HCT116 (cell line): Measurements from ENCODE around the gene RPS29. TPM values are rescaled to one million over a fixed set of nuclear protein-coding genes. Genes with fewer than 3 reads are reported as not detected.

Source experiments
- ATAC-seq: fragments of 200-7000 bp; cut with Tn5 transposase; 2 replicates; pipeline ENCODE4 v1.9.1; 2020; ENCODE audit warnings: mild to moderate bottlenecking, moderate library complexity
- BruUV-seq: library from RNA; stranded (reverse); fragments of 400-500 nt; replicated peaks from 2 replicates; lab custom pipeline; 2021; lab: Mats Ljungman, UMichigan
- CTCF ChIA-PET: fragments of 300-600 bp; sonication (Branson Sonifier 250); formaldehyde crosslinking; loops from one replicate; lab custom pipeline; 2021; ENCODE audit warnings: antibody characterized with exemption; lab: Charles Lee
- POLR2A ChIA-PET: fragments of 300-600, 350-600 bp; sonication (Branson Sonifier 250); formaldehyde crosslinking; loops from one replicate; lab custom pipeline; 2021; ENCODE audit warnings: antibody characterized with exemption; lab: Charles Lee
- RAD21 ChIA-PET, 2 experiments: fragments of 300-600 bp; sonication (Branson Sonifier 250); formaldehyde crosslinking; loops; one replicate each; lab custom pipeline; 2023; ENCODE audit warnings: low total read pairs in 2 of 2; ENCODE audit not compliant: uncharacterized antibody in 2 of 2, unreplicated experiment in 2 of 2, low non-redundant PET in 1 of 2; lab: Charles Lee
- DNase-seq: peaks from one replicate; pipeline ENCODE4 v3.0.0-alpha.2; 2010; ENCODE audit warnings: low read depth, low spot score
- H2AFZ ChIP-seq: fragments of 200-600 bp; shearing (Covaris generic), sonication (generic); 2 replicates; pipeline ENCODE4 v1.6.1; 2017; ENCODE audit warnings: low read depth, mixed run types, mixed read lengths, antibody characterized with exemption, low read length; ENCODE audit not compliant: poor library complexity, severe bottlenecking
- H3K27ac ChIP-seq: 2 replicates; pipeline ENCODE4 v1.5.1; 2012; ENCODE audit warnings: low read depth, low read length
- H3K27me3 ChIP-seq: fragments of 200-600 bp; sonication (generic); 2 replicates; pipeline ENCODE4 v1.6.1; 2016; ENCODE audit warnings: mixed run types, low read length, mixed read lengths; ENCODE audit not compliant: insufficient read depth
- H3K36me3 ChIP-seq, 2 experiments: fragments of 200-500 bp in 1 of 2; fragments of 200-600 bp in 1 of 2; sonication (Bioruptor generic) in 1 of 2; sonication (generic) in 1 of 2; 2 replicates each; pipeline versions ENCODE4 v1.5.1 to v1.6.1; 2014 to 2016; ENCODE audit warnings: low read length in 2 of 2, inconsistent platforms in 1 of 2, mixed read lengths in 1 of 2, mixed run types in 1 of 2; ENCODE audit not compliant: insufficient read depth in 2 of 2, control insufficient read depth in 1 of 2
- H3K4me1 ChIP-seq, 2 experiments: fragments of 200-600 bp in 1 of 2; sonication (generic) in 1 of 2; 2 replicates each; pipeline versions ENCODE4 v1.5.1 to v1.6.1; 2012 to 2017; ENCODE audit warnings: low read length in 2 of 2, inconsistent platforms in 1 of 2, mild to moderate bottlenecking in 1 of 2, mixed read lengths in 1 of 2, mixed run types in 1 of 2, moderate library complexity in 1 of 2; ENCODE audit not compliant: insufficient read depth in 2 of 2, control insufficient read depth in 1 of 2
- H3K4me2 ChIP-seq: fragments of 200-600 bp; sonication (generic); 2 replicates; pipeline ENCODE4 v1.6.1; 2017; ENCODE audit warnings: mixed run types, low read length, mixed read lengths
- H3K4me3 ChIP-seq, 2 experiments: fragments of 200-600 bp in 1 of 2; sonication (generic) in 1 of 2; replicated peaks in 1 of 2; 2 replicates each; pipeline ENCODE4 v1.5.1; 2011 to 2016; ENCODE audit warnings: low read length in 2 of 2, control low read depth in 1 of 2, low read depth in 1 of 2, mild to moderate bottlenecking in 1 of 2, mixed read lengths in 1 of 2, mixed run types in 1 of 2
- H3K79me2 ChIP-seq: fragments of 200-600 bp; sonication (generic); 2 replicates; pipeline ENCODE4 v1.6.1; 2017; ENCODE audit warnings: mild to moderate bottlenecking, mixed run types, low read length, moderate library complexity, mixed read lengths; ENCODE audit not compliant: insufficient read depth
- H3K9ac ChIP-seq: fragments of 200-600 bp; sonication (generic); 2 replicates; pipeline ENCODE4 v1.6.1; 2016; ENCODE audit warnings: low read length, mixed read lengths
- H3K9me2 ChIP-seq: fragments of 200-600 bp; sonication (generic), shearing (Covaris generic); 2 replicates; pipeline ENCODE4 v1.6.1; 2017; ENCODE audit warnings: mixed run types, mild to moderate bottlenecking, moderate library complexity; ENCODE audit not compliant: insufficient read depth
- H3K9me3 ChIP-seq, 2 experiments: fragments of 200-500 bp in 1 of 2; fragments of 200-600 bp in 1 of 2; sonication (Bioruptor generic) in 1 of 2; sonication (generic) in 1 of 2; 2 replicates each; pipeline ENCODE4 v1.6.1; 2014 to 2017; ENCODE audit warnings: low read length in 2 of 2, mixed read lengths in 2 of 2, inconsistent platforms in 1 of 2, low read depth in 1 of 2, mild to moderate bottlenecking in 1 of 2, mixed run types in 1 of 2, moderate library complexity in 1 of 2; ENCODE audit not compliant: control insufficient read depth in 1 of 2, insufficient read depth in 1 of 2
- H4K20me1 ChIP-seq: fragments of 200-600 bp; sonication (generic), shearing (Covaris generic); 2 replicates; pipeline ENCODE4 v1.6.1; 2017; ENCODE audit warnings: mixed run types, mild to moderate bottlenecking, moderate library complexity; ENCODE audit not compliant: insufficient read depth
- CEBPB ChIP-seq: IDR thresholded peaks from 2 replicates; pipeline ENCODE4 v1.6.1; 2012; ENCODE audit warnings: low read depth
- ELF1 ChIP-seq: IDR thresholded peaks from 2 replicates; pipeline ENCODE4 v1.6.1; 2012; ENCODE audit warnings: low read depth, borderline replicate concordance
- EZH2 ChIP-seq: fragments of 200-600 bp; sonication (generic); IDR thresholded peaks from 2 replicates; pipeline ENCODE4 v1.6.1; 2017; ENCODE audit warnings: antibody characterized with exemption, mixed run types
- FOSL1 ChIP-seq: IDR thresholded peaks from 2 replicates; pipeline ENCODE4 v1.6.1; 2012; ENCODE audit warnings: low read depth
- POLR2AphosphoS5 ChIP-seq: IDR thresholded peaks from 2 replicates; pipeline ENCODE4 v1.6.1; 2011; ENCODE audit warnings: mild to moderate bottlenecking, low read depth, low read length, moderate library complexity
- RAD21 ChIP-seq: IDR thresholded peaks from 2 replicates; pipeline ENCODE4 v1.6.1; 2012; ENCODE audit warnings: low read depth, mild to moderate bottlenecking
- SIN3A ChIP-seq: IDR thresholded peaks from 2 replicates; pipeline ENCODE4 v1.6.1; 2012; ENCODE audit warnings: low read depth
- TCF7L2 ChIP-seq: IDR thresholded peaks from 2 replicates; pipeline ENCODE4 v1.7.0; 2011; ENCODE audit warnings: borderline replicate concordance, inconsistent platforms; ENCODE audit not compliant: insufficient read depth, insufficient read length; ENCODE audit errors: extremely low read depth
- YY1 ChIP-seq: IDR thresholded peaks from 2 replicates; pipeline ENCODE4 v1.6.1; 2011; ENCODE audit warnings: low read length, low read depth, moderate library complexity, mild to moderate bottlenecking; ENCODE audit not compliant: insufficient replicate concordance; ENCODE audit errors: extremely low read depth
- ZNF274 ChIP-seq: fragments of 200-500 bp; sonication (Bioruptor generic); IDR thresholded peaks from 2 replicates; pipeline ENCODE4 v1.6.1; 2014; ENCODE audit warnings: mild to moderate bottlenecking, low read depth, low read length, inconsistent platforms
- intact Hi-C: fragments of 100-400 bp; cut with micrococcal nuclease; formaldehyde crosslinking; loops from 2 replicates; pipeline ENCODE4 v1.10.0; 2022
- total RNA-seq: library from RNA; stranded (reverse); gene quantifications from one replicate; pipeline ENCODE4 v1.2.1, GENCODE V29; 2021; ENCODE audit not compliant: unreplicated experiment
- TF ChIP-seq, protein P1 (sequence below): IDR thresholded peaks from 2 replicates; pipeline ENCODE4 v1.6.1; 2012
- TF ChIP-seq, protein P2 (sequence below): IDR thresholded peaks from 2 replicates; pipeline ENCODE4 v1.6.1; 2012

RPS29 gene
- total RNA-seq, 1 experiment from 2014 or later: 1,825 TPM

DNA sequence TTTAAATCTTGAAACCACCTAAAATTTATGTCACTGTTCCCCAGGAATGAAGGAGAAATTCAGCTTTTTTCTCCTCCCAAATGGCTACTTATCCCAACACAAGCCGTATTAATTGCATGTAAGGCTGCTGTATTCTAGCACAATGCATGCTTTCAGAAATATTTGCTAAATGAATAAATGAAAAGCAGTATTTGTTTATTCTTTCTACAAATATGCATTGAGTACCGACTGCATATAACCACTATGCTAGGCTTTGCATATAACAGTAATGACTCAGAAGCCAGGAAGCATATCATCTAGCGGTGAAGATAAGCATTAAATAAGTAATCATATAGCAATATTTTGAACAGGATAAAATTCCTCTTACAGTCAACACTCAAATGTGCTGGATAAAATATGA is 6.8 kb upstream of the RPS29 start:
- intact Hi-C loops: no loop called here
- H3K9ac ChIP-seq: no peak overlapping the region
- ChIA-PET CTCF (no interaction called here), RAD21 (no interaction called here), POLR2A (no interaction called here)
- H3K9me2 ChIP-seq: no peaks in the 10 kb centered on the region
- no TSS peak for BruUV-seq
- no peak for TF ChIP-seq SIN3A
- TF ChIP-seq CEBPB: no peak
- no peak for TF ChIP-seq POLR2AphosphoS5
- ATAC-seq (no peak), DNase-seq (no peak)
- no peak overlapping the region for H2AFZ ChIP-seq
- no peak overlapping the region for H3K4me3 ChIP-seq
- peaks cover 14 to 29% of the 10 kb centered on the region in 2 experiments for H3K4me1 ChIP-seq
- H3K27me3 ChIP-seq: no peaks in the 10 kb centered on the region
- no peaks in the 10 kb centered on the region for H4K20me1 ChIP-seq
- no peak overlapping the region for H3K27ac ChIP-seq
- H3K4me2 ChIP-seq: no peak overlapping the region
- peaks cover 10% of the 10 kb centered on the region for H3K79me2 ChIP-seq
- H3K9me3 ChIP-seq: no peaks in the 10 kb centered on the region
- H3K36me3 ChIP-seq: no peaks in the 10 kb centered on the region

DNA sequence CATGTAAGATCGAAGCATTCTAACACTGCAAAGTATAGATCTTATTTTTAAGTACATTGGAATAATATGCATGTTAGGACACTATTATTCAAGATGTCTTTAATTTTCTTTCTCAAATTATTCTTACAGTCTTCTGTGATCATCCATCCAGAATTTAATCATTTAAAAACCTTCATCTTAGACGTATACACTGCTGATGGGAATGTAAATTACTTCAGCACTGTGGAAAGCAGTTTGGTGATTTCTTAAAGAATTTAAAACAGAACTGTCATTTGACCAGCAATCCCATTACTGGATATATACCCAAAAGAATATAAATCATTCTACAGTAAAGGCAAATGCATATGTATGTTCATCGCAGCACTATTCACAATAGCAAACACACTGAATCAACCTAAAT is 3.2 kb upstream of the RPS29 start:
- no peaks in the 10 kb centered on the region for H3K9me3 ChIP-seq
- H3K4me2 ChIP-seq: no peak overlapping the region
- ChIA-PET CTCF (no interaction called here), RAD21 (no interaction called here), POLR2A (no interaction called here)
- H3K9me2 ChIP-seq: no peaks in the 10 kb centered on the region
- no peaks in the 10 kb centered on the region for H3K27me3 ChIP-seq
- TF ChIP-seq ELF1 (no peak), EZH2 (no peak), ZNF274 (no peak), RAD21 (no peak), FOSL1 (no peak), YY1 (no peak), TCF7L2 (no peak)
- TF ChIP-seq, protein P1, sequence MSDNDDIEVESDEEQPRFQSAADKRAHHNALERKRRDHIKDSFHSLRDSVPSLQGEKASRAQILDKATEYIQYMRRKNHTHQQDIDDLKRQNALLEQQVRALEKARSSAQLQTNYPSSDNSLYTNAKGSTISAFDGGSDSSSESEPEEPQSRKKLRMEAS: no peak
- TF ChIP-seq, protein P2, sequence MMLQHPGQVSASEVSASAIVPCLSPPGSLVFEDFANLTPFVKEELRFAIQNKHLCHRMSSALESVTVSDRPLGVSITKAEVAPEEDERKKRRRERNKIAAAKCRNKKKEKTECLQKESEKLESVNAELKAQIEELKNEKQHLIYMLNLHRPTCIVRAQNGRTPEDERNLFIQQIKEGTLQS: no peak
- DNase-seq (no peak), ATAC-seq (no peak)
- H3K4me3 ChIP-seq: no peak overlapping the region
- BruUV-seq: no TSS peak
- peaks cover 19% of the 10 kb centered on the region for H3K79me2 ChIP-seq
- H4K20me1 ChIP-seq: no peaks in the 10 kb centered on the region; the same call in 1 of the 2 replicates
- no peak overlapping the region for H2AFZ ChIP-seq
- no peak overlapping the region for H3K27ac ChIP-seq
- no peak overlapping the region for H3K9ac ChIP-seq
- H3K4me1 ChIP-seq: peaks cover 6 to 15% of the 10 kb centered on the region in 2 experiments
- H3K36me3 ChIP-seq: peaks cover 0 to 13% of the 10 kb centered on the region in 2 experiments; a peak in 2 of 4 replicates
- intact Hi-C loops: no loop called here
